K562 (cell line): ENCODE results near the gene LIN9. TPM values are rescaled to one million over a fixed set of nuclear protein-coding genes. Genes with fewer than 3 reads are reported as not detected.

Source experiments
- BDP1 ChIP-seq: IDR thresholded peaks from 3 replicates; pipeline ENCODE4 v1.6.1; 2011; ENCODE audit not compliant: insufficient read length, insufficient read depth
- CC2D1A ChIP-seq: fragments of 450-650 bp; IDR thresholded peaks from 2 replicates; pipeline ENCODE4 v1.6.1; 2017; ENCODE audit warnings: mild to moderate bottlenecking
- DACH1 ChIP-seq: fragments of 450-650 bp; IDR thresholded peaks from 2 replicates; pipeline ENCODE4 v1.6.1; 2018; ENCODE audit not compliant: partially characterized antibody
- ELF4 ChIP-seq: fragments of 450-650 bp; formaldehyde crosslinking; IDR thresholded peaks from 2 replicates; pipeline ENCODE4 v1.4.0; 2022; ENCODE audit warnings: missing genetic modification characterization
- EWSR1 ChIP-seq: fragments of 450-650 bp; IDR thresholded peaks from 2 replicates; pipeline ENCODE4 v1.6.1; 2018; ENCODE audit warnings: borderline replicate concordance, mild to moderate bottlenecking, low read depth, moderate library complexity; ENCODE audit not compliant: partially characterized antibody
- HDAC3 ChIP-seq: fragments of 450-650 bp; IDR thresholded peaks from 2 replicates; pipeline ENCODE4 v1.6.1; 2018; ENCODE audit warnings: borderline replicate concordance, mild to moderate bottlenecking, moderate library complexity; ENCODE audit not compliant: partially characterized antibody
- HMGN3 ChIP-seq: IDR thresholded peaks from 2 replicates; pipeline ENCODE4 v1.6.1; 2011; ENCODE audit warnings: borderline replicate concordance, low read depth, mild to moderate bottlenecking, mixed read lengths, low read length; ENCODE audit not compliant: insufficient read length; ENCODE audit errors: extremely low read depth
- KLF1 ChIP-seq: fragments of 450-650 bp; IDR thresholded peaks from 2 replicates; pipeline ENCODE4 v1.6.1; 2016; ENCODE audit warnings: missing genetic modification characterization, missing compliant biosample characterization
- NCOA4 ChIP-seq: fragments of 450-650 bp; IDR thresholded peaks from 2 replicates; pipeline ENCODE4 v1.6.1; 2018; ENCODE audit warnings: mild to moderate bottlenecking; ENCODE audit not compliant: partially characterized antibody
- NFE2 ChIP-seq: IDR thresholded peaks from 2 replicates; pipeline ENCODE4 v1.6.1; 2014; ENCODE audit warnings: antibody characterized with exemption, low read depth
- NRF1 ChIP-seq, 2 experiments: fragments of 450-650 bp; IDR thresholded peaks in 1 of 2; conservative IDR thresholded peaks in 1 of 2; 2 replicates each; pipeline ENCODE4 v1.6.1; 2014; ENCODE audit warnings: mild to moderate bottlenecking in 2 of 2
- PKNOX1 ChIP-seq: fragments of 450-650 bp; IDR thresholded peaks from 2 replicates; pipeline ENCODE4 v1.6.1; 2016
- POLR2A ChIP-seq: fragments of 450-650 bp; conservative IDR thresholded peaks from 2 replicates; pipeline ENCODE4 v1.6.1; 2016
- RFX1 ChIP-seq: fragments of 450-650 bp; IDR thresholded peaks from 2 replicates; pipeline ENCODE4 v1.6.1; 2016; ENCODE audit warnings: mild to moderate bottlenecking, moderate library complexity
- RNF2 ChIP-seq: sonication (generic); IDR thresholded peaks from 2 replicates; pipeline ENCODE4 v1.6.1; 2016
- SAFB ChIP-seq: fragments of 200-400 bp; formaldehyde crosslinking; IDR thresholded peaks from 2 replicates; pipeline ENCODE4 v1.6.1; 2017; ENCODE audit warnings: low read depth, low read length, borderline replicate concordance
- SAP30 ChIP-seq: fragments of 200-600 bp; sonication (generic); IDR thresholded peaks from 2 replicates; pipeline ENCODE4 v1.6.1; 2012; ENCODE audit warnings: borderline replicate concordance, low read depth, mild to moderate bottlenecking, moderate library complexity, low read length, control low read depth, inconsistent platforms; ENCODE audit not compliant: insufficient read depth, poor library complexity, severe bottlenecking
- SMAD2 ChIP-seq: fragments of 150-350 bp; IDR thresholded peaks from 2 replicates; pipeline ENCODE4 v1.6.1; 2014; ENCODE audit warnings: low read depth, mild to moderate bottlenecking, low read length
- SPI1 ChIP-seq: IDR thresholded peaks from 2 replicates; pipeline ENCODE4 v1.6.1; 2011; ENCODE audit warnings: low read depth, low read length, control low read depth, borderline replicate concordance
- TFE3 ChIP-seq: fragments of 450-650 bp; formaldehyde crosslinking; IDR thresholded peaks from 2 replicates; pipeline ENCODE4 v1.4.0; 2020; ENCODE audit warnings: mild to moderate bottlenecking, mixed read lengths
- ZBTB9 ChIP-seq: fragments of 450-650 bp; formaldehyde crosslinking; IDR thresholded peaks from 2 replicates; pipeline ENCODE4 v1.4.0; 2020; ENCODE audit warnings: mild to moderate bottlenecking, moderate library complexity
- ZFX ChIP-seq: sonication (generic); formaldehyde crosslinking; IDR thresholded peaks from 2 replicates; pipeline ENCODE4 v1.8.0; 2022; ENCODE audit warnings: mild to moderate bottlenecking, missing genetic modification reagents, moderate library complexity
- ZNF146 ChIP-seq: IDR thresholded peaks from one replicate; pipeline ENCODE4 v1.6.1; 2018; ENCODE audit warnings: missing compliant biosample characterization; ENCODE audit not compliant: unreplicated experiment
- ZNF23 ChIP-seq: fragments of 250-450 bp; sonication (Bioruptor Pico); IDR thresholded peaks from 2 replicates; pipeline ENCODE4 v1.4.0; 2020; ENCODE audit warnings: mild to moderate bottlenecking
- ZNF316 ChIP-seq: fragments of 450-650 bp; IDR thresholded peaks from 2 replicates; pipeline ENCODE4 v1.6.1; 2016
- ZNF644 ChIP-seq: fragments of 200-800 bp; sonication (Bioruptor generic); IDR thresholded peaks from 2 replicates; pipeline ENCODE4 v1.6.1; 2016; ENCODE audit warnings: low read depth, missing genetic modification characterization, missing compliant biosample characterization
- polyA plus RNA-seq, 8 experiments: library from polyadenylated mRNA; depleted of rRNA in 4 of 8; stranded (reverse) in 5 of 8; unstranded in 3 of 8; fragments of >200 nt; fragmentation: Nextera tagmentation in 2 of 8; fragmentation: Illumina TruSeq in 1 of 8; extraction: Ambion mirVana in 2 of 8; extraction: Trizol in 1 of 8; gene quantifications; 2 replicates each; pipeline versions ENCODE4 v1.2.1 to v1.2.3, GENCODE V29; 2011 to 2014; ENCODE audit warnings: inconsistent platforms in 1 of 8, missing spikeins in 1 of 8
- total RNA-seq, 7 experiments: library from RNA; depleted of rRNA in 6 of 7; stranded (reverse); fragments of >200 nt in 6 of 7; fragmentation: Illumina TruSeq in 2 of 7; extraction: Trizol in 2 of 7; gene quantifications; 2 replicates each; pipeline versions ENCODE4 v1.2.1 to v1.2.3, GENCODE V29; 2011 to 2021; ENCODE audit warnings: low replicate concordance in 1 of 7
- TF ChIP-seq, protein P1 (sequence below): sonication (generic); formaldehyde crosslinking; IDR thresholded peaks from 2 replicates; pipeline ENCODE4 v1.8.0; 2022; ENCODE audit warnings: missing genetic modification reagents, mild to moderate bottlenecking, borderline replicate concordance

LIN9 gene
- total and polyA plus RNA-seq, 9 of the 15 experiments (the other 6 are each of a cell fraction or from before 2014, with no cell fraction given), result 18.8 to 33.0 (median 25.5) TPM

DNA sequence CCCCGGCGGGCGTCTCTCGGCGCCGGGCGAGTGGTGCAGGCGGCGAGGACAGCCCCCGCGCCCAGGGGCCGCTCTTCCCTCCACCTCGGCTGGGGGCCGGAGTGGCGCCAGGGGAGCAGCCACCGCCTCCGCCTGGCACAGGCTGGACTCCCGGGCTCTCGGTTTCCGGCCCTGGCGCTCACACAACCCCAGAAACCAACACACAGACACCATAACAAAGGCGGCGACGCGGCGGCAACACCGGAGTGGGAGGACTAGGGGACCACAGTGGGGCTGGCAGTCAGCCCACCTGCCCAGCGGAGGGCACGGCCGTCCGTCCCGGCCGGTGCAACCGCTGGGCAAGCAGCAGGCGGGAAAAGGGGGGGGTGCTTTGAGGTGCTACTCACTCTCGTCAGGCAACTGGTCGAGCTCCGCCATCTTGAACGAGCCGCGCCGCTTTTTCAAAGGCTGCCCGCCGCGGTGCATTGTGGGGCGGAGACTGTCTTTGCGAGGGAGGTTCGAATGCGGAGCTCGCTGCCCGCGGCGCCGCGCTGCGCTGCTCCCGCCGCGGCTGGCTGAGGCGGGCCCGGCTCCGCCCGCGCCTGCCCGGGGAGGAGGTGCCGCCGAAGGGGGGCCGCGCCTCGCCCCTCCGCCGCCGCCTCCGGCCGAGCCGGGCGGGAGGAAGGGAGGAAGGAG is at the start of gene LIN9 (continued):
- TF ChIP-seq TFE3 (CRISPR knock-in tag), result no peak
- peak; percentile 79; the same call in 1 of the 2 replicates for TF ChIP-seq ZFX (CRISPR knock-in tag)
- no peak for TF ChIP-seq DACH1
- TF ChIP-seq ZNF316, result peak; percentile 35; the same call in 1 of the 2 replicates
- no peak for TF ChIP-seq RFX1
- TF ChIP-seq POLR2A, result peak; percentile 97
- TF ChIP-seq ZNF23 (CRISPR knock-in tag), result no peak
- peak; percentile 56 for TF ChIP-seq NCOA4
- TF ChIP-seq HDAC3, result no peak
- no peak for TF ChIP-seq NRF1 (conservative IDR thresholded peaks at IDR 0.05 in 1 of 2, IDR thresholded peaks at IDR 0.05 in 1 of 2)
- TF ChIP-seq ELF4, result no peak
- TF ChIP-seq, protein P1, sequence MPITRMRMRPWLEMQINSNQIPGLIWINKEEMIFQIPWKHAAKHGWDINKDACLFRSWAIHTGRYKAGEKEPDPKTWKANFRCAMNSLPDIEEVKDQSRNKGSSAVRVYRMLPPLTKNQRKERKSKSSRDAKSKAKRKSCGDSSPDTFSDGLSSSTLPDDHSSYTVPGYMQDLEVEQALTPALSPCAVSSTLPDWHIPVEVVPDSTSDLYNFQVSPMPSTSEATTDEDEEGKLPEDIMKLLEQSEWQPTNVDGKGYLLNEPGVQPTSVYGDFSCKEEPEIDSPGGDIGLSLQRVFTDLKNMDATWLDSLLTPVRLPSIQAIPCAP (CRISPR knock-in tag), result no peak
- TF ChIP-seq SAFB, result no peak
- no peak for TF ChIP-seq CC2D1A
- no peak for TF ChIP-seq BDP1
- no peak for TF ChIP-seq NFE2
- TF ChIP-seq HMGN3, result peak; percentile 88
- peak; percentile 60 for TF ChIP-seq RNF2
- TF ChIP-seq KLF1 (tag), result no peak
- no peak for TF ChIP-seq EWSR1
- peak; percentile 64; the same call in 1 of the 2 replicates for TF ChIP-seq ZBTB9 (CRISPR knock-in tag)
- no peak for TF ChIP-seq SMAD2
- peak; percentile 93 for TF ChIP-seq SAP30
- TF ChIP-seq ZNF644 (tag), result no peak
- no peak for TF ChIP-seq PKNOX1
- no peak for TF ChIP-seq SPI1
- no peak for TF ChIP-seq ZNF146 (CRISPR knock-in tag)
